Liver (tissue), 9 donors: ENCODE data around the gene ZNF691. TPM values are rescaled to one million over a fixed set of nuclear protein-coding genes. Genes with fewer than 3 reads are reported as not detected.

ENCODE experiments used
- DNase-seq: peaks from one replicate; pipeline ENCODE4 v3.0.0-alpha.2; 2017; ENCODE audit warnings: low spot score
- H3K27ac ChIP-seq, 2 donors: one replicate each; pipeline ENCODE4 v1.7.0; 2013; ENCODE audit warnings: inconsistent platforms in 2 of 2, low read length in 2 of 2, control low read depth in 1 of 2, low read depth in 1 of 2, mild to moderate bottlenecking in 1 of 2
- H3K27me3 ChIP-seq, 4 donors: one replicate each; pipeline versions ENCODE4 v1.6.1 to v1.7.0; 2013; ENCODE audit warnings: low read length in 3 of 4, inconsistent platforms in 1 of 4, mild to moderate bottlenecking in 1 of 4, moderate library complexity in 1 of 4; ENCODE audit not compliant: control insufficient read depth in 4 of 4, insufficient read depth in 4 of 4
- H3K36me3 ChIP-seq, 4 donors: one replicate each; pipeline versions ENCODE4 v1.6.1 to v1.7.0; 2013; ENCODE audit warnings: low read length in 3 of 4, mild to moderate bottlenecking in 3 of 4, low read depth in 1 of 4, moderate library complexity in 1 of 4; ENCODE audit not compliant: control insufficient read depth in 4 of 4, insufficient read depth in 3 of 4
- H3K4me1 ChIP-seq, 4 donors: one replicate each; pipeline versions ENCODE4 v1.6.1 to v1.7.0; 2013; ENCODE audit warnings: low read length in 3 of 4, mild to moderate bottlenecking in 3 of 4, moderate library complexity in 1 of 4; ENCODE audit not compliant: control insufficient read depth in 4 of 4, insufficient read depth in 4 of 4
- H3K4me3 ChIP-seq, 3 donors: one replicate each; pipeline versions ENCODE4 v1.6.1 to v1.7.0; 2013; ENCODE audit warnings: low read length in 3 of 3, control low read depth in 1 of 3, low read depth in 1 of 3, mild to moderate bottlenecking in 1 of 3
- H3K9ac ChIP-seq, 2 donors: one replicate each; pipeline ENCODE4 v1.7.0; 2013; ENCODE audit warnings: low read length in 2 of 2, mild to moderate bottlenecking in 2 of 2, moderate library complexity in 2 of 2, control low read depth in 1 of 2, low read depth in 1 of 2
- H3K9me3 ChIP-seq, 4 donors: one replicate each; pipeline versions ENCODE4 v1.6.1 to v1.7.0; 2013; ENCODE audit warnings: low read length in 3 of 4; ENCODE audit not compliant: control insufficient read depth in 4 of 4
- ATF3 ChIP-seq: IDR thresholded peaks from 2 replicates; pipeline ENCODE4 v1.6.1; 2016; ENCODE audit warnings: antibody characterized with exemption
- CTCF ChIP-seq: fragments of 150-350 bp; IDR thresholded peaks from 2 replicates; pipeline ENCODE4 v1.5.1; 2017; ENCODE audit warnings: improper control_type of control experiment, low read depth, low read length; ENCODE audit not compliant: missing input control
- EGR1 ChIP-seq, 2 donors: IDR thresholded peaks; 2 replicates each; pipeline ENCODE4 v1.6.1; 2016 to 2018; ENCODE audit warnings: antibody characterized with exemption in 2 of 2, low read depth in 2 of 2
- FOXA1 ChIP-seq: IDR thresholded peaks from 2 replicates; pipeline ENCODE4 v1.6.1; 2016; ENCODE audit warnings: antibody characterized with exemption
- FOXA2 ChIP-seq: IDR thresholded peaks from 2 replicates; pipeline ENCODE4 v1.6.1; 2016; ENCODE audit warnings: antibody characterized with exemption
- GABPA ChIP-seq, 2 donors: IDR thresholded peaks in 1 of 2; conservative IDR thresholded peaks in 1 of 2; 2 replicates each; pipeline ENCODE4 v1.6.1; 2016; ENCODE audit warnings: antibody characterized with exemption in 2 of 2, mild to moderate bottlenecking in 1 of 2, moderate library complexity in 1 of 2
- HNF4A ChIP-seq, 2 donors: conservative IDR thresholded peaks; 2 replicates each; pipeline ENCODE4 v1.6.1; 2016; ENCODE audit warnings: antibody characterized with exemption in 2 of 2, mild to moderate bottlenecking in 2 of 2
- HNF4G ChIP-seq: IDR thresholded peaks from 2 replicates; pipeline ENCODE4 v1.6.1; 2016; ENCODE audit warnings: antibody characterized with exemption
- JUND ChIP-seq, 2 donors: IDR thresholded peaks; 2 replicates each; pipeline ENCODE4 v1.6.1; 2016; ENCODE audit warnings: antibody characterized with exemption in 2 of 2
- MAX ChIP-seq: IDR thresholded peaks from 2 replicates; pipeline ENCODE4 v1.6.1; 2016; ENCODE audit warnings: antibody characterized with exemption
- NR2F2 ChIP-seq: IDR thresholded peaks from 2 replicates; pipeline ENCODE4 v1.6.1; 2016; ENCODE audit warnings: antibody characterized with exemption
- RAD21 ChIP-seq, 2 donors: IDR thresholded peaks; 2 replicates each; pipeline ENCODE4 v1.6.1; 2016; ENCODE audit warnings: antibody characterized with exemption in 2 of 2, mild to moderate bottlenecking in 2 of 2
- REST ChIP-seq: IDR thresholded peaks from 2 replicates; pipeline ENCODE4 v1.6.1; 2016; ENCODE audit warnings: antibody characterized with exemption, mild to moderate bottlenecking
- RXRA ChIP-seq, 2 donors: IDR thresholded peaks; 2 replicates each; pipeline ENCODE4 v1.6.1; 2017 to 2018; ENCODE audit warnings: antibody characterized with exemption in 2 of 2, mild to moderate bottlenecking in 1 of 2
- SP1 ChIP-seq: IDR thresholded peaks from 2 replicates; pipeline ENCODE4 v1.6.1; 2018; ENCODE audit warnings: antibody characterized with exemption, mild to moderate bottlenecking
- TAF1 ChIP-seq: conservative IDR thresholded peaks from 2 replicates; pipeline ENCODE4 v1.6.1; 2016; ENCODE audit warnings: antibody characterized with exemption, mild to moderate bottlenecking
- ZBTB33 ChIP-seq: IDR thresholded peaks from 2 replicates; pipeline ENCODE4 v1.6.1; 2016; ENCODE audit warnings: antibody characterized with exemption
- WGBS: extraction: QIAGEN DNeasy Blood & Tissue Kit; methylation state at CpG from one replicate; pipeline ENCODE4 v1.1.7; 2013; 5-methylcytosine and 5-hydroxymethylcytosine counted together
- polyA plus RNA-seq, 2 donors: library from polyadenylated mRNA; stranded (reverse) in 1 of 2; unstranded in 1 of 2; fragments of 200-250 nt in 1 of 2; fragments of >200 nt in 1 of 2; fragmentation: Nextera tagmentation in 1 of 2; extraction: Ambion mirVana in 1 of 2; gene quantifications; one replicate each; pipeline versions ENCODE4 v1.2.1 to v1.2.3, GENCODE V29; 2013 to 2015
- total RNA-seq, 2 donors: library from RNA; depleted of rRNA; stranded (reverse); fragments of >200 nt; gene quantifications; one replicate each; pipeline ENCODE4 v1.2.3, GENCODE V29; 2014
- donor health status: healthy.
- donor health status: healthy.
- donor health status: healthy.
- donor health status: healthy.
- donor health status: healthy.

ZNF691 gene
- total and polyA plus RNA-seq, 4 donors = 2.7 to 8.9 (median 5.5) TPM

- no peak for DNase-seq
- Histone ChIP-seq H3K9ac (no peak overlapping the region), H3K27ac (no peak overlapping the region), H3K36me3 (peaks cover 3 to 13% (median 7%) of the 10 kb centered on the region in 4 donors), H3K4me3 (no peak overlapping the region), H3K9me3 (no peaks in the 10 kb centered on the region), H3K4me1 (no peaks in the 10 kb centered on the region), H3K27me3 (no peaks in the 10 kb centered on the region)
- TF ChIP-seq RAD21 (IDR thresholded peaks at IDR 0.05) = no peak
- TF ChIP-seq CTCF = no peak
- no peak for TF ChIP-seq HNF4G
- TF ChIP-seq SP1 = no peak
- no peak for TF ChIP-seq FOXA2
- no peak for TF ChIP-seq NR2F2
- TF ChIP-seq RXRA (IDR thresholded peaks at IDR 0.05) = no peak
- no peak for TF ChIP-seq ZBTB33
- no peak for TF ChIP-seq MAX
- no peak for TF ChIP-seq HNF4A (conservative IDR thresholded peaks at IDR 0.05)
- no peak for TF ChIP-seq EGR1 (IDR thresholded peaks at IDR 0.05; ENCODE audit: low read depth in 2 of 2)
- no peak for TF ChIP-seq FOXA1
- no peak for TF ChIP-seq GABPA (IDR thresholded peaks at IDR 0.05 in 1 of 2, conservative IDR thresholded peaks at IDR 0.05 in 1 of 2)
- no peak for TF ChIP-seq REST
- TF ChIP-seq JUND (IDR thresholded peaks at IDR 0.05) = no peak
- no peak for TF ChIP-seq ATF3
- TF ChIP-seq TAF1 = no peak
- 94% methylated on average over 17 of the region's 17 CpGs for WGBS
Measured at GRCh38 chr1:42830631-42831030, 15.8 kb upstream of the ZNF691 start.

GRCh38 chr1:42831273-42831672 is 15.1 kb upstream of the ZNF691 start:
- H3K36me3 ChIP-seq = peaks cover 3 to 13% (median 7%) of the 10 kb centered on the region in 4 donors
- H3K9me3 ChIP-seq = no peaks in the 10 kb centered on the region
- TF ChIP-seq ATF3 (no peak), REST (no peak), EGR1 (IDR thresholded peaks at IDR 0.05; ENCODE audit: low read depth in 2 of 2) (no peak), HNF4A (conservative IDR thresholded peaks at IDR 0.05) (no peak), MAX (no peak), HNF4G (no peak), ZBTB33 (no peak), JUND (IDR thresholded peaks at IDR 0.05) (no peak), FOXA1 (no peak), GABPA (IDR thresholded peaks at IDR 0.05 in 1 of 2, conservative IDR thresholded peaks at IDR 0.05 in 1 of 2) (no peak), TAF1 (no peak), NR2F2 (no peak)
- no peaks in the 10 kb centered on the region for H3K27me3 ChIP-seq
- H3K27ac ChIP-seq = no peak overlapping the region
- H3K4me1 ChIP-seq = no peaks in the 10 kb centered on the region
- DNase-seq = no peak
- H3K9ac ChIP-seq = no peak overlapping the region
- H3K4me3 ChIP-seq = no peak overlapping the region
